HG03060 (cell line): ENCODE measurements around the gene HTR5A.

Experiments
- ATAC-seq: cut with Tn5 transposase; IDR thresholded peaks from one replicate; pipeline ENCODE4 v1.9.1; 2021; ENCODE audit warnings: low read depth, moderate number of reproducible peaks; ENCODE audit not compliant: unreplicated experiment

The HTR5A gene

GRCh38 chr7:155136619-155137243, 66.6 kb downstream of the HTR5A start:
- no peak for ATAC-seq
